ENCODE data around the gene PTPRM.

GRCh38 chr18:7535436-7536205 is 31.5 kb upstream of the PTPRM start:
- TF ChIP-seq CTCF (IDR thresholded peaks at IDR 0.05; ENCODE audit: borderline replicate concordance, extremely low read depth, low read length, poor library complexity, severe bottlenecking) (no peak), EZH2 (IDR thresholded peaks at IDR 0.05; ENCODE audit: borderline replicate concordance, low read depth, low read length, severe bottlenecking) (no peak)

Measured in DND-41 (cell line).